Measurements from ENCODE around the gene PLCB1.

DNA sequence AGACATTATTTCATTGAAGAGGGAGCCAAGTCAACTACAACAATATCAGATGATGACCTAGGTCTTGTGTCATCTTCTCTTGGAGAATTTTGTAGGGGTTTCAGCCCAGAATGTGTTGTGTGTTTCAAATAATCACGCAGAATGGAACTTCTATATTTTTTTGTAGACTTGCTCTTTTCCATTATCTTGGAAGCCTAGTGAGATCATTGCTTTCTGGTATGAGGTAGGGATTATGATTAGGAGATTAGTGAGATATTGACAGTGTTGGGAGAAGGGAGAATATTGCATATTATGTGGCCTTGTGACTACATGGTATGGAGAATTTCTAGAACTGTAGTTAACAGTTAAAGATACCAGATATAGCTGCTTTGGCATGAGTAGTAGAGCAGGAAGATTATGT, 513.3 kb downstream of the PLCB1 start:
- TF ChIP-seq POLR2AphosphoS5 (IDR thresholded peaks at IDR 0.05): no peak
- TF ChIP-seq, protein P1, sequence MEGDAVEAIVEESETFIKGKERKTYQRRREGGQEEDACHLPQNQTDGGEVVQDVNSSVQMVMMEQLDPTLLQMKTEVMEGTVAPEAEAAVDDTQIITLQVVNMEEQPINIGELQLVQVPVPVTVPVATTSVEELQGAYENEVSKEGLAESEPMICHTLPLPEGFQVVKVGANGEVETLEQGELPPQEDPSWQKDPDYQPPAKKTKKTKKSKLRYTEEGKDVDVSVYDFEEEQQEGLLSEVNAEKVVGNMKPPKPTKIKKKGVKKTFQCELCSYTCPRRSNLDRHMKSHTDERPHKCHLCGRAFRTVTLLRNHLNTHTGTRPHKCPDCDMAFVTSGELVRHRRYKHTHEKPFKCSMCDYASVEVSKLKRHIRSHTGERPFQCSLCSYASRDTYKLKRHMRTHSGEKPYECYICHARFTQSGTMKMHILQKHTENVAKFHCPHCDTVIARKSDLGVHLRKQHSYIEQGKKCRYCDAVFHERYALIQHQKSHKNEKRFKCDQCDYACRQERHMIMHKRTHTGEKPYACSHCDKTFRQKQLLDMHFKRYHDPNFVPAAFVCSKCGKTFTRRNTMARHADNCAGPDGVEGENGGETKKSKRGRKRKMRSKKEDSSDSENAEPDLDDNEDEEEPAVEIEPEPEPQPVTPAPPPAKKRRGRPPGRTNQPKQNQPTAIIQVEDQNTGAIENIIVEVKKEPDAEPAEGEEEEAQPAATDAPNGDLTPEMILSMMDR (IDR thresholded peaks at IDR 0.05): no peak
- no peak for TF ChIP-seq EP300 (IDR thresholded peaks at IDR 0.05)

Data from esophagus muscularis mucosa (tissue), 4 donors.